Measurements from ENCODE around the gene TRPM4. TPM values are rescaled to one million over a fixed set of nuclear protein-coding genes. Genes with fewer than 3 reads are reported as not detected.

TRPM4 gene
- total and polyA plus RNA-seq, 2 of the 13 experiments (the other 11 are each of a cell fraction or from before 2014, with no cell fraction given), result 1.9 to 4.3 TPM

GRCh38 chr19:49118565-49119410, 38.8 kb upstream of the TRPM4 start, which contains the start of gene C19orf73 (continued):
- TF ChIP-seq HBP1 (CRISPR knock-in tag; IDR thresholded peaks at IDR 0.05; ENCODE audit: low read depth), result no peak
- peak; percentile 81 for TF ChIP-seq TOPORS (CRISPR knock-in tag; IDR thresholded peaks at IDR 0.05)
- TF ChIP-seq ZNF362 (CRISPR knock-in tag; IDR thresholded peaks at IDR 0.05; ENCODE audit: borderline replicate concordance), result no peak
- no peak for TF ChIP-seq ZNF180 (CRISPR knock-in tag; IDR thresholded peaks at IDR 0.05; ENCODE audit: borderline replicate concordance, low read depth)
- TF ChIP-seq ZNF746 (CRISPR knock-in tag; IDR thresholded peaks at IDR 0.05), result peak; percentile 68; the same call in 1 of the 2 replicates
- peak; percentile 84; the same call in 1 of the 2 replicates for TF ChIP-seq ZNF160 (CRISPR knock-in tag; IDR thresholded peaks at IDR 0.05)
- peak; percentile 32; the same call in 1 of the 2 replicates for TF ChIP-seq CHD2 (IDR thresholded peaks at IDR 0.05; ENCODE audit: low read depth, low read length)
- TF ChIP-seq MATR3 (CRISPR knock-in tag; IDR thresholded peaks at IDR 0.05), result no peak
- TF ChIP-seq ZNF790 (CRISPR knock-in tag; IDR thresholded peaks at IDR 0.05; ENCODE audit: borderline replicate concordance), result peak; percentile 85; the same call in 1 of the 2 replicates
- TF ChIP-seq MXD1 (CRISPR knock-in tag; IDR thresholded peaks at IDR 0.05), result peak; percentile 64; the same call in 1 of the 2 replicates
- no peak for TF ChIP-seq IKZF1 (IDR thresholded peaks at IDR 0.05)
- TF ChIP-seq GABPB1 (CRISPR knock-in tag; IDR thresholded peaks at IDR 0.05), result peak; percentile 90
- no peak for TF ChIP-seq MAFG (CRISPR knock-in tag; IDR thresholded peaks at IDR 0.05)
- 0 out of 2 replicates have a peak, but pooled peaks have one; percentile 41 for TF ChIP-seq ZNF770 (CRISPR knock-in tag; IDR thresholded peaks at IDR 0.05)
- peak; percentile 74; the same call in 1 of the 2 replicates for TF ChIP-seq TEF (CRISPR knock-in tag; IDR thresholded peaks at IDR 0.05)
- TF ChIP-seq NR2F6 (IDR thresholded peaks at IDR 0.05), result no peak
- TF ChIP-seq NR2F6 (CRISPR knock-in tag; IDR thresholded peaks at IDR 0.05), result no peak
- TF ChIP-seq TCF7 (IDR thresholded peaks at IDR 0.05; ENCODE audit: low read depth), result no peak
- TF ChIP-seq BCL6 (CRISPR knock-in tag; IDR thresholded peaks at IDR 0.05), result no peak
- peak; percentile 93 for TF ChIP-seq FOXK2 (IDR thresholded peaks at IDR 0.05)
- peak; percentile 42 for TF ChIP-seq RARA (CRISPR knock-in tag; IDR thresholded peaks at IDR 0.05)
- TF ChIP-seq JUND (CRISPR knock-in tag; IDR thresholded peaks at IDR 0.05), result peak; percentile 74
- TF ChIP-seq ZNF570 (CRISPR knock-in tag; IDR thresholded peaks at IDR 0.05; ENCODE audit: borderline replicate concordance), result 0 out of 2 replicates have a peak, but pooled peaks have one; percentile 80
- TF ChIP-seq PHF5A (CRISPR knock-in tag; IDR thresholded peaks at IDR 0.05; ENCODE audit: low read depth, unreplicated experiment), result no peak
- no peak for TF ChIP-seq NCOR1 (IDR thresholded peaks at IDR 0.05; ENCODE audit: borderline replicate concordance, low read length)
- no peak for TF ChIP-seq ZBTB8A (CRISPR knock-in tag; IDR thresholded peaks at IDR 0.05; ENCODE audit: borderline replicate concordance, low read depth)

Data from HepG2 (cell line).